ENCODE measurements around the gene APLP2.

The APLP2 gene

DNA sequence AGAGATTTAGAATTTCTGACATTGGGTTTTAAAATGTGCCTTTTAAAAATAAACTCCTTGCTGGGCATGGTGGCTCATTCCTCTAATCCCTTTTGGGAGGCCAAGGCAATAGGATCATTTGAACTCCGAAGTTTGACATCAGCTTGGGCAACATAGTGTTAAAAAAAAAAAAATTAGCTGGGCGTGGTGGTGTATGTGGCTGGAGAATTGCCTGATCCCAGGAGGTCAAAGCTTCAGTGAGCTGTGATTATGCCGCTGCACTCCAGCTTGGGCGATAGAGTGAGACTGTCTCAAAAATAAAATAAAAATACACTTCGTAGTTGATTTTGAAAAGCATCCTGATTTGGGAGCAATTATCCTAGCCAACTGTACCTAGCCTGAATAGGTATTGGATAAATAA lies 3.4 kb upstream of the APLP2 start:
- no peaks in the 10 kb centered on the region for H3K9me3 ChIP-seq
- no peak overlapping the region for H3K4me3 ChIP-seq
- H3K4me1 ChIP-seq, result peaks cover 5% of the 10 kb centered on the region; the same call in 1 of the 2 replicates
- 0 out of 2 replicates have a peak, but pooled peaks cover 1% of the 10 kb centered on the region for H3K27me3 ChIP-seq (ENCODE audit: low read depth)
- no peak for DNase-seq (ENCODE audit: low spot score in 2 of 2)
- in situ Hi-C loops (cut with MboI; ENCODE audit: low sequenced_read_pairs), result no loop called here
- no peaks in the 10 kb centered on the region for H3K36me3 ChIP-seq (replicated peaks)

GRCh38 chr11:130068546-130068985 lies 1.1 kb upstream of the APLP2 start:
- Histone ChIP-seq H3K9me3 (no peaks in the 10 kb centered on the region), H3K4me1 (peaks cover 11% of the 10 kb centered on the region), H3K36me3 (replicated peaks) (no peaks in the 10 kb centered on the region), H3K27me3 (ENCODE audit: low read depth) (no peaks in the 10 kb centered on the region), H3K4me3 (peak overlapping the region; percentile 66)
- DNase-seq (ENCODE audit: low spot score in 2 of 2), result no peak
- in situ Hi-C loops (cut with MboI; ENCODE audit: low sequenced_read_pairs), result no loop called here

DNA sequence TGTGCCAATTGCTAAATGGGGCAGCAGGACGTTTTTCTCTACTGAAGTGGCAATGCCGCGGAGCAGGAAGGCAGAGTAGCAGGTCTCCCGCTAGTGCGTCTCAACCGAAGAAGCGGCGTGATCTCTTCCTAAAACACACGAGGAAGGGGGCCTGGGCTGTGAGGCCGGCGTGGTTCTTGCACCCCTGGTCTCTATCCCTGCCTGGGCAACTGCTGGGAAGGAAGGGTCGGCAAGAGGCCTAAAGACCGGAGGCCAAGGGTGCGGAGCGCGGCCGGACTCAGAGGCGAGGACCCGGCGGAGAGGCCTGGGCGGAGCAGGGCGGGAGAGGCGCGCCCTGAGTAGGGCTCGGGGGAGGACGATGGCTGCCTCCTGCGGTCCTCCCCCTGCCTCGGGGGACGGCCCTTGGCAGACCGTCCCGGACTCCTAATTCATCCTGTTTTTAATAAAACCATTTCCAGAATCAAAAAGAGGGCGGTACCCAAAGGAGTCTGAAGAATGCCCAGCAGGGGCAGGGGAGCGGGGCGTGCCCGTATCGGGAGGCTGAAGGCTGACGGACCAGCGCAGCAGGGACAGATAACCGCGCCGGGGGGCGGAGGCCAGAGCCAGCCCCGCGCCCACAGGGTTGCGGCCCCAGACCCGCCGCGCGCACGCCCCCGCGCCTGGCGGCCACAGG lies 572 bp upstream of the APLP2 start:
- Histone ChIP-seq H3K9me3 (no peaks in the 10 kb centered on the region), H3K27me3 (ENCODE audit: low read depth) (no peaks in the 10 kb centered on the region), H3K36me3 (replicated peaks) (no peaks in the 10 kb centered on the region), H3K4me1 (peaks cover 11% of the 10 kb centered on the region), H3K4me3 (peak overlapping the region; percentile 66)
- in situ Hi-C loops (cut with MboI; ENCODE audit: low sequenced_read_pairs), result no loop called here
- peak in 1 of 2 experiments; percentile 84 for DNase-seq (ENCODE audit: low spot score in 2 of 2)

DNA sequence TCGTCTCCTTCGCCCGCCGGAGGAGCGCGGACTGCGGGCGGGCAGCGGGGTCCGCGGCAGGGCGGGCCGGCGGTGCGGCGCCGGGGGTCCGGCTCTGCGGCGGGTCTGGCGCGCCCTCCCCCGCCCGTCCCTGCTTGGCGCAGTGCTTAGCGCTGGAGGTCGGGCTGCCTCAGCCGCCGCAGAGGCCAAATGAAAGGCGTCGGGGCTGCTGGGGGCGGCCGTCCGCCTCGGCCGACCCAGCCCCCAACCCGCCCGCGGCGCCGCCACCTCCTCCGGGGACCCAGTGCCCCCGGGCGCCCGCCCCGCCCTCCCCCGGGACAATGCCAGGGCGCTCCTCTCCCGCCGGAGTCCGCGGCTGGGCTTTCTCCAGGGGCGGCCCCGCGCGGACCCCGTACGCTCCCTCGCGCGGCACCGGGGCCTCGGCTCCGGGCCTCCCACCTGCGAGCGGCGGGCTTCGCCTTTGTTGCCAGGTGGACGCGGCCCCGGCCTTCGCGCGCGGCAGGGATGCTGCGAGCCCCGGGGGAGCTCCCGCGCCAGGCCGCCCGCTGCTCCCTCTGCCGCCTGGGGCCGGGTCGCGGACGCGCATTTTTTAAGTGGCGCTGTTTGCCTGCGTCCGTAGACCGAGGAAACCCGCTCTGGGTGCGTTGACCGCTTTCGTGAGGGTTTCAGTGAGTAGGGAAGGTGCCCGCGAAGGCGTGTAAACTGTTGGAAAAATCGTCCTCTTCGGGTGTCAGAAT lies 583 bp downstream of the APLP2 start:
- H3K9me3 ChIP-seq, result no peaks in the 10 kb centered on the region
- H3K36me3 ChIP-seq (replicated peaks), result no peaks in the 10 kb centered on the region
- H3K4me1 ChIP-seq, result peaks cover 11% of the 10 kb centered on the region
- peak overlapping the region; percentile 66 for H3K4me3 ChIP-seq
- in situ Hi-C loops (cut with MboI; ENCODE audit: low sequenced_read_pairs), result no loop called here
- DNase-seq (ENCODE audit: low spot score in 2 of 2), result peak; percentile 20 to 60
- H3K27me3 ChIP-seq (ENCODE audit: low read depth), result no peaks in the 10 kb centered on the region

GRCh38 chr11:130070846-130071200 lies 1.1 kb downstream of the APLP2 start:
- in situ Hi-C loops (cut with MboI; ENCODE audit: low sequenced_read_pairs), result no loop called here
- Histone ChIP-seq H3K4me1 (peaks cover 13% of the 10 kb centered on the region), H3K9me3 (no peaks in the 10 kb centered on the region), H3K27me3 (ENCODE audit: low read depth) (no peaks in the 10 kb centered on the region), H3K4me3 (peak overlapping the region; percentile 66), H3K36me3 (replicated peaks) (no peaks in the 10 kb centered on the region; the same call in 1 of the 2 replicates)
- DNase-seq (ENCODE audit: low spot score in 2 of 2), result peak in 1 of 2 experiments; percentile 41

DNA sequence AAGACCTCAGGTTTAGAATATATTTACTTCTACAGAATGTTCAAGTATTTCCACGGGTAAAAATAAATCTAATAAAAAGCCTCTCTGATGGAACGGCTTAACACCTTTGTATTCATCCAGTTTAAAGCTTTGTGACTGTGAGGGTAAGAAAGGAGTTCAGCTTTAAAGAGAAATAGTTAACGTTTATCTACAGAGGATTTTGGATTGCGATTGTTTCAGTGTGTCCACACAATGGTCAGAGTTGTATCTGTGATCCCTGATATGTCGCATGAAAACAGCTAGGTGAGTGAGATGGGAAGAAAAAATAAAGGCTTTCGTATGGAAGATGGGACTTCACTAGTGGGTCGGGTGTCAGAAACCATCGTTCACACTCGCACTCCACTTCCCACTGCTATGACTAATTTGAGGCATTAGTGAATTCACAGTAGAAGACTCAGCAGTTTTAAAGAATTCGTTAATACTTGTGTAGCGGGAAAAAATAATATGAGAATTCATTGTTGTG lies 1.6 kb downstream of the APLP2 start:
- H3K9me3 ChIP-seq, result no peaks in the 10 kb centered on the region
- peak overlapping the region; percentile 66 for H3K4me3 ChIP-seq
- DNase-seq (ENCODE audit: low spot score in 2 of 2), result no peak
- in situ Hi-C loops (cut with MboI; ENCODE audit: low sequenced_read_pairs), result no loop called here
- H3K4me1 ChIP-seq, result peaks cover 13% of the 10 kb centered on the region
- no peaks in the 10 kb centered on the region for H3K27me3 ChIP-seq (ENCODE audit: low read depth)
- H3K36me3 ChIP-seq (replicated peaks), result no peaks in the 10 kb centered on the region; the same call in 1 of the 2 replicates

GRCh38 chr11:130074736-130075135 lies 5.0 kb downstream of the APLP2 start:
- Histone ChIP-seq H3K27me3 (ENCODE audit: low read depth) (no peaks in the 10 kb centered on the region), H3K9me3 (no peaks in the 10 kb centered on the region), H3K36me3 (replicated peaks) (no peaks in the 10 kb centered on the region; the same call in 1 of the 2 replicates), H3K4me1 (peaks cover 20% of the 10 kb centered on the region), H3K4me3 (no peak overlapping the region)
- DNase-seq (ENCODE audit: low spot score in 2 of 2), result no peak
- in situ Hi-C loops (cut with MboI; ENCODE audit: low sequenced_read_pairs), result no loop called here

DNA sequence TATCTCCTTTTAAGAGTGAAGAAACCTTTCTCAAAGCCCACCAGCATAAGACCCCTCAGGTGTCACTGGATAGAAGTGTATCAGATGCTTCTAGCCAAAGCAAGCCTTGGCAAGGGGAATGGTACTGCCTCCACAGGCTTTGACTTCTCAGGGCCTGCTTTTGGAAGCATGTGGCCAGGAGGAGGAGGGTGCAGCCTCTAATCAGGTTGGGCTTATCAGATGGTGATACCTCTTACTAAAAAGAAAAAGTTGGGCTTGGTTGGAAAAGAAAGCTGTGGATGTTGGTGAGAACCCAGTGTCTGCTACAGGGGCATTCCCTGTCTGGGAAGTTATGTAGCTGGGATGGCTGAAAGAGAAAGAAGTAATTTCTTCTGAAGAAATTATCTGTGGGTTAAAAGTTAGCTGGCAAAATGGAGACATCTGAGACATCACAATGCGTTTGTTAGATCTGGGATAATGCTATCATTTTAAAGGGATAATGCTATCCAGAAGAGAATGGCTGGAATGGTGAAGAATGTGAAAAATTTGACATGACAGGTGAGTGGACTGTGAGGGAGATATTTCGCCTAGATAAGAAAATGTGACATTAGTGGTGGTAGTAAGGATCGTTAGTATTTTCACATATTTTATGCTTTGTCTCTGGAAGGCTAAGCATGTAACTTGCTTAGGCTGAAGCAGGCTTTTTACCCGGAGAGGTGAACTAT lies 7.2 kb downstream of the APLP2 start:
- Histone ChIP-seq H3K4me3 (no peak overlapping the region), H3K27me3 (ENCODE audit: low read depth) (no peaks in the 10 kb centered on the region), H3K9me3 (no peaks in the 10 kb centered on the region), H3K36me3 (replicated peaks) (no peaks in the 10 kb centered on the region; the same call in 1 of the 2 replicates), H3K4me1 (peaks cover 17% of the 10 kb centered on the region)
- DNase-seq (ENCODE audit: low spot score in 2 of 2), result peak in 1 of 2 experiments; percentile 15
- in situ Hi-C loops (cut with MboI; ENCODE audit: low sequenced_read_pairs), result no loop called here

DNA sequence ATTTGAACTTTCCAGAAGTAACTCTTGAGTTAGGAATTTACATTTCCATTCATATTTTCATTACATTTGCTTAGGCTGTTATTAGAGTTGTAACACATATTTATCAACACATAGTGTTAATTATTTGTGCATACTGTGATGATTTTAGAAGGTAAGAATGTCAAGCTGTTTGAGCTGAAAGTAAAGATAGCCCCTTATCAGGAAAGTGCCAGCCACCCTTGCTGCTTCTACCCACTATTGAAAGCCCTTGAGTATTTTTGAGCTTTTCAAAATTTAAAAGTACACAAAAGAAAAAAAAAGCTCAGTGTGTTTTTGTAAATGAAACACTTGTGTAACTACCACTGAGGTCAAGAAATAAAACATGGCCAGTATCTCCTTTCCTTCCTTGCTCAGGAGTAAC lies 8.0 kb downstream of the APLP2 start:
- DNase-seq (ENCODE audit: low spot score in 2 of 2), result no peak
- no peaks in the 10 kb centered on the region for H3K9me3 ChIP-seq
- no peaks in the 10 kb centered on the region for H3K27me3 ChIP-seq (ENCODE audit: low read depth)
- in situ Hi-C loops (cut with MboI; ENCODE audit: low sequenced_read_pairs), result no loop called here
- no peaks in the 10 kb centered on the region; the same call in 1 of the 2 replicates for H3K36me3 ChIP-seq (replicated peaks)
- H3K4me1 ChIP-seq, result peaks cover 14% of the 10 kb centered on the region
- no peak overlapping the region for H3K4me3 ChIP-seq

DNA sequence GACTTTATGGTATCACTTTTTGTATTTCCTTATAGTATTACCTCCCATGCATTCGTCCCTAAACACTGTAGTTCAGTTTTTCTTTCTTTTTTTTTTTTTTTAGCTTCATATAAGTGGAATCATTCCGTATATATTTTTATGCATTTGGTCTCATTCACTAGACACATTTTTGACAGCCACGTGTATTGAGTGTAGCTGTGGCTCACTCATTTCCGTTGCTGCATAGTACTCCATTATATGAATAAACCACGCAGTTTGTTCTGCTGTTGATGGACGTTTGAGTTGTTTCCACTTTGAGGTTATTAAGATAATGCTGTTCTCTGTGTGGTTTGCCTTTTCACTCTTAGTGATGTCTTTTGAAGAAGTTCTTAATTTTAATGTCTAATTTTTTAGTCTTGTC lies 8.4 kb downstream of the APLP2 start:
- H3K9me3 ChIP-seq, result no peaks in the 10 kb centered on the region
- H3K36me3 ChIP-seq (replicated peaks), result no peaks in the 10 kb centered on the region; the same call in 1 of the 2 replicates
- H3K4me3 ChIP-seq, result no peak overlapping the region
- no peak for DNase-seq (ENCODE audit: low spot score in 2 of 2)
- H3K4me1 ChIP-seq, result peaks cover 14% of the 10 kb centered on the region
- H3K27me3 ChIP-seq (ENCODE audit: low read depth), result no peaks in the 10 kb centered on the region
- in situ Hi-C loops (cut with MboI; ENCODE audit: low sequenced_read_pairs), result no loop called here

- no peaks in the 10 kb centered on the region for H3K27me3 ChIP-seq (ENCODE audit: low read depth)
- no peaks in the 10 kb centered on the region for H3K36me3 ChIP-seq (replicated peaks)
- H3K4me1 ChIP-seq, result peaks cover 26% of the 10 kb centered on the region
- H3K4me3 ChIP-seq, result no peak overlapping the region
- no peak for DNase-seq (ENCODE audit: low spot score in 2 of 2)
- no peaks in the 10 kb centered on the region for H3K9me3 ChIP-seq
- in situ Hi-C loops (cut with MboI; ENCODE audit: low sequenced_read_pairs), result no loop called here
Measured at GRCh38 chr11:130085671-130086290, 16.1 kb downstream of the APLP2 start.

- Histone ChIP-seq H3K36me3 (replicated peaks) (no peaks in the 10 kb centered on the region), H3K27me3 (ENCODE audit: low read depth) (no peaks in the 10 kb centered on the region), H3K4me1 (peaks cover 26% of the 10 kb centered on the region), H3K4me3 (no peak overlapping the region), H3K9me3 (no peaks in the 10 kb centered on the region)
- no peak for DNase-seq (ENCODE audit: low spot score in 2 of 2)
- in situ Hi-C loops (cut with MboI; ENCODE audit: low sequenced_read_pairs), result no loop called here
Measured at GRCh38 chr11:130086669-130087068, 17.0 kb downstream of the APLP2 start.

DNA sequence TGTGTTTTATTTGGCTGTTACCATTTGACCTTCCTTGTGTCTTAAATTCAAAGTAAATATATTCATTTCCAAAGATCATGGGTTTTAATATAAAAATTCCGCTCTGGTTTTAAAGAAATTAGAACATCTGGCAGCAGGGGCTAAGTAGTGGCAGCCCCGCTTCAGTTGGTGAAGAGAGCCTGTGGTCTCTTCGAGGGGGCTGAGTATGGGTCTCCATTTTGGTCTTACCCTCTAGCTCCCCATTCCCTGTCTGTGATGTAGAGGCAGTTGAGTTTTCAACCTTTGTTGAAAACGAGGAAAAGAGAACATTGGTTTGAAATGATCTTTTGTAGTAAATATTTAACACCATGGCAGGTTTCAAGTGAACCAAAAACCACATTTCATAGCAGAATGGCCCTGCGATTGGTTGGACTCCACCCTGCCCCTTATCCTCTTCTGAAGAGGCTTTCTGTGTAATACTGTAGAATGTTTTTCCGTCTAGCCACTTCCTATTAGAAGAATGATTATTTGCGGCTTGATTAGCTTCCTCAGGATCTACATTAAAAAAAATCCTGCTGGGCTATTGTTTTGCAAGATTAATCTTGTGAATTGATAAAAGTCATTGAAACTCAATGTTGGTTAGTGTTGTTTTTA lies 17.7 kb downstream of the APLP2 start:
- Histone ChIP-seq H3K4me1 (peaks cover 26% of the 10 kb centered on the region), H3K36me3 (replicated peaks) (no peaks in the 10 kb centered on the region), H3K9me3 (no peaks in the 10 kb centered on the region), H3K27me3 (ENCODE audit: low read depth) (no peaks in the 10 kb centered on the region), H3K4me3 (no peak overlapping the region)
- no peak for DNase-seq (ENCODE audit: low spot score in 2 of 2)
- in situ Hi-C loops (cut with MboI; ENCODE audit: low sequenced_read_pairs), result no loop called here
